K562 (cell line): ENCODE results near the gene SDK1. TPM values are rescaled to one million over a fixed set of nuclear protein-coding genes. Genes with fewer than 3 reads are reported as not detected.

Source experiments
- ATAC-seq: fragments of 200-7000 bp; cut with Tn5 transposase; 3 replicates; pipeline ENCODE4 v1.9.1; 2020; ENCODE audit warnings: moderate library complexity
- BruUV-seq: library from RNA; stranded (reverse); fragments of 400-500 nt; replicated peaks from 2 replicates; lab custom pipeline; 2021; lab: Mats Ljungman, UMichigan
- CTCF ChIA-PET: fragments of 300-600 bp; formaldehyde crosslinking; extraction: SDS; loops from one replicate; lab custom pipeline; 2021; ENCODE audit warnings: low intra/inter-chr PET ratio; lab: Yijun Ruan, JAX
- POLR2A ChIA-PET: fragments of 300-600, 350-650 bp; sonication (Branson Sonifier 250); formaldehyde crosslinking; extraction: SDS; loops from one replicate; lab custom pipeline; 2021; ENCODE audit warnings: antibody characterized with exemption, inconsistent platforms; lab: Yijun Ruan, JAX
- DNase-seq, 4 experiments: peaks; one replicate each; pipeline versions ENCODE4 v3.0.0 to v3.0.0-alpha.2; 2011 to 2018; ENCODE audit warnings: low spot score in 3 of 4, mixed read lengths in 3 of 4; ENCODE audit errors: extremely low read depth in 1 of 4
- FAIRE-seq: peaks from 2 replicates; lab custom pipeline; 2011; peaks lifted over from hg19 to GRCh38; lab: Jason Lieb, UNC
- H2AFZ ChIP-seq: 2 replicates; pipeline ENCODE4 v1.6.0; 2011; ENCODE audit warnings: low read depth, low read length, control low read depth, inconsistent platforms
- H3K27ac ChIP-seq: fragments of 200-600 bp; 3 replicates; pipeline ENCODE4 v1.8.0; 2011; ENCODE audit warnings: low read depth, mild to moderate bottlenecking, control low read depth, inconsistent platforms, low read length, moderate library complexity, mixed read lengths; ENCODE audit errors: extremely low read depth
- H3K27me3 ChIP-seq, 2 experiments: fragments of 300-600 bp in 1 of 2; 2 replicates in 1 of 2; 3 replicates in 1 of 2; pipeline versions ENCODE4 v1.6.0 to v1.8.0; 2011; ENCODE audit warnings: inconsistent platforms in 2 of 2, low read length in 2 of 2, mild to moderate bottlenecking in 1 of 2, mixed read lengths in 1 of 2, moderate library complexity in 1 of 2; ENCODE audit not compliant: control insufficient read depth in 2 of 2, insufficient read depth in 2 of 2
- H3K36me3 ChIP-seq: fragments of 300-600 bp; 3 replicates; pipeline ENCODE4 v1.8.0; 2011; ENCODE audit warnings: mild to moderate bottlenecking, low read length, inconsistent platforms; ENCODE audit not compliant: control insufficient read depth, insufficient read depth
- H3K4me1 ChIP-seq, 2 experiments: fragments of 200-600 bp in 1 of 2; replicated peaks in 1 of 2; 2 replicates in 1 of 2; 3 replicates in 1 of 2; pipeline versions ENCODE4 v1.5.1 to v1.8.0; 2011; ENCODE audit warnings: inconsistent platforms in 2 of 2, low read length in 2 of 2, mild to moderate bottlenecking in 1 of 2, mixed read lengths in 1 of 2, moderate library complexity in 1 of 2; ENCODE audit not compliant: control insufficient read depth in 2 of 2, insufficient read depth in 2 of 2
- H3K4me2 ChIP-seq: 2 replicates; pipeline ENCODE4 v1.6.1; 2011; ENCODE audit warnings: low read length, control low read depth, inconsistent platforms, mixed read lengths; ENCODE audit not compliant: insufficient read depth
- H3K4me3 ChIP-seq: fragments of 200-600 bp; sonication (generic), shearing (Covaris generic); 2 replicates; pipeline ENCODE4 v1.5.1; 2016; ENCODE audit warnings: control low read depth, inconsistent platforms
- H3K79me2 ChIP-seq: fragments of 200-600 bp; 3 replicates; pipeline ENCODE4 v1.8.0; 2011; ENCODE audit warnings: low read length, inconsistent platforms; ENCODE audit not compliant: control insufficient read depth, insufficient read depth
- H3K9ac ChIP-seq, 2 experiments: 2 replicates each; pipeline versions ENCODE4 v1.6.0 to v1.6.1; 2011; ENCODE audit warnings: low read depth in 2 of 2, low read length in 2 of 2, control low read depth in 1 of 2, inconsistent platforms in 1 of 2, mild to moderate bottlenecking in 1 of 2, mixed read lengths in 1 of 2; ENCODE audit not compliant: insufficient read depth in 1 of 2
- H3K9me1 ChIP-seq: one replicate; pipeline ENCODE4 v1.6.0; 2011; ENCODE audit warnings: inconsistent platforms, mild to moderate bottlenecking, low read length, moderate library complexity; ENCODE audit not compliant: control insufficient read depth, insufficient read depth
- H3K9me3 ChIP-seq: replicated peaks from 2 replicates; pipeline ENCODE4 v1.5.1; 2011; ENCODE audit warnings: low read depth, low read length, inconsistent platforms; ENCODE audit not compliant: control insufficient read depth, insufficient read depth
- H4K20me1 ChIP-seq: replicated peaks from 2 replicates; pipeline ENCODE4 v1.6.1; 2011; ENCODE audit warnings: low read length, inconsistent platforms, mixed read lengths; ENCODE audit not compliant: control insufficient read depth, insufficient read depth
- CHAMP1 ChIP-seq: fragments of 450-650 bp; IDR thresholded peaks from 2 replicates; pipeline ENCODE4 v1.6.1; 2016; ENCODE audit warnings: mild to moderate bottlenecking
- GATAD2A ChIP-seq: fragments of 450-650 bp; IDR thresholded peaks from 2 replicates; pipeline ENCODE4 v1.6.1; 2017
- MBD1 ChIP-seq: fragments of 250-450 bp; sonication (Bioruptor Pico); IDR thresholded peaks from 2 replicates; pipeline ENCODE4 v1.8.0; 2022; ENCODE audit warnings: inconsistent platforms
- MCM3 ChIP-seq: fragments of 450-650 bp; IDR thresholded peaks from 2 replicates; pipeline ENCODE4 v1.6.1; 2016
- NR3C1 ChIP-seq: sonication (generic); formaldehyde crosslinking; IDR thresholded peaks from 2 replicates; pipeline ENCODE4 v1.8.1; 2022; ENCODE audit warnings: missing genetic modification reagents
- RBM34 ChIP-seq: fragments of 200-400 bp; formaldehyde crosslinking; IDR thresholded peaks from 2 replicates; pipeline ENCODE4 v1.6.1; 2018; ENCODE audit warnings: low read length, borderline replicate concordance; ENCODE audit not compliant: insufficient read depth
- SIN3A ChIP-seq, 2 experiments: fragments of 150-350 bp in 1 of 2; IDR thresholded peaks; 2 replicates each; pipeline ENCODE4 v1.6.1; 2011 to 2016; ENCODE audit warnings: borderline replicate concordance in 2 of 2, low read depth in 2 of 2, low read length in 2 of 2, mild to moderate bottlenecking in 2 of 2, moderate library complexity in 2 of 2; ENCODE audit not compliant: control insufficient read depth in 1 of 2
- SMARCE1 ChIP-seq: fragments of 450-650 bp; IDR thresholded peaks from 2 replicates; pipeline ENCODE4 v1.7.1; 2016; ENCODE audit warnings: mild to moderate bottlenecking
- TARDBP ChIP-seq: fragments of 450-650 bp; IDR thresholded peaks from 2 replicates; pipeline ENCODE4 v1.6.1; 2016
- TBL1XR1 ChIP-seq, 2 experiments: IDR thresholded peaks; 2 replicates each; pipeline ENCODE4 v1.6.1; 2012; ENCODE audit warnings: improper control_type of control experiment in 2 of 2, low read length in 2 of 2, mild to moderate bottlenecking in 1 of 2
- TRIM24 ChIP-seq, 2 experiments: fragments of 450-650 bp; IDR thresholded peaks; 2 replicates each; pipeline ENCODE4 v1.6.1; 2016
- ZNF77 ChIP-seq: fragments of 250-450 bp; sonication (Bioruptor Pico); IDR thresholded peaks from 2 replicates; pipeline ENCODE4 v1.5.0; 2020
- ZSCAN29 ChIP-seq: fragments of 450-650 bp; IDR thresholded peaks from 2 replicates; pipeline ENCODE4 v1.6.1; 2017
- WGBS: fragments of 100-300 bp; shearing (Covaris generic); methylation state at CpG from one replicate; pipeline ENCODE4 v1.1.6; 2016; ENCODE audit warnings: low coverage, mixed read lengths; ENCODE audit not compliant: insufficient coverage; ENCODE audit errors: missing lambda C conversion rate; 5-methylcytosine and 5-hydroxymethylcytosine counted together
- in situ Hi-C: fragments of 300-500 bp; cut with MboI; formaldehyde crosslinking; loops from 4 replicates; pipeline ENCODE4 v1.15.0; 2018; ENCODE audit warnings: inconsistent platforms, mixed read lengths
- intact Hi-C: fragments of 100-400 bp; cut with micrococcal nuclease; formaldehyde crosslinking; loops from 2 replicates; pipeline ENCODE4 v1.14.2; 2022
- polyA plus RNA-seq, 8 experiments: library from polyadenylated mRNA; depleted of rRNA in 4 of 8; stranded (reverse) in 5 of 8; unstranded in 3 of 8; fragments of >200 nt; fragmentation: Nextera tagmentation in 2 of 8; fragmentation: Illumina TruSeq in 1 of 8; extraction: Ambion mirVana in 2 of 8; extraction: Trizol in 1 of 8; gene quantifications; 2 replicates each; pipeline versions ENCODE4 v1.2.1 to v1.2.3, GENCODE V29; 2011 to 2014; ENCODE audit warnings: inconsistent platforms in 1 of 8, missing spikeins in 1 of 8
- total RNA-seq, 7 experiments: library from RNA; depleted of rRNA in 6 of 7; stranded (reverse); fragments of >200 nt in 6 of 7; fragmentation: Illumina TruSeq in 2 of 7; extraction: Trizol in 2 of 7; gene quantifications; 2 replicates each; pipeline versions ENCODE4 v1.2.1 to v1.2.3, GENCODE V29; 2011 to 2021; ENCODE audit warnings: low replicate concordance in 1 of 7

SDK1 gene
- total and polyA plus RNA-seq, 9 of the 15 experiments (the other 6 are each of a cell fraction or from before 2014, with no cell fraction given), result 0.16 TPM; not detected in 8

GRCh38 chr7:3927446-3928110 lies 626.5 kb downstream of the SDK1 start (continued):
- TF ChIP-seq SIN3A (IDR thresholded peaks at IDR 0.05; ENCODE audit: borderline replicate concordance in 2 of 2, control insufficient read depth in 1 of 2, low read depth in 2 of 2, low read length in 2 of 2) (no peak), MCM3 (no peak)

GRCh38 chr7:3928727-3929515 lies 627.9 kb downstream of the SDK1 start:
- Histone ChIP-seq H3K9me1 (no peaks in the 10 kb centered on the region), H3K9me3 (no peaks in the 10 kb centered on the region), H3K4me3 (no peak overlapping the region), H3K4me2 (no peak overlapping the region), H3K4me1 (no peaks in the 10 kb centered on the region), H3K9ac (no peak overlapping the region), H3K36me3 (no peaks in the 10 kb centered on the region), H3K27ac (no peak overlapping the region), H3K79me2 (no peaks in the 10 kb centered on the region), H3K27me3 (peaks cover 5 to 39% of the 10 kb centered on the region in 2 experiments; a peak in 3 of 5 replicates), H2AFZ (no peak overlapping the region), H4K20me1 (no peaks in the 10 kb centered on the region; the same call in 1 of the 2 replicates)
- FAIRE-seq, result no peak
- ChIA-PET CTCF (no interaction called here), POLR2A (no interaction called here)
- in situ Hi-C loops (no loop called here), intact Hi-C loops (no loop called here)
- 0% methylated on average over 14 of the region's 14 CpGs for WGBS
- TF ChIP-seq GATAD2A, result no peak
- no peak for TF ChIP-seq ZNF77 (CRISPR knock-in tag)
- TF ChIP-seq TBL1XR1 (IDR thresholded peaks at IDR 0.05; ENCODE audit: low read length in 2 of 2), result no peak
- no peak for TF ChIP-seq TARDBP
- no peak for TF ChIP-seq SMARCE1
- TF ChIP-seq TRIM24 (IDR thresholded peaks at IDR 0.05), result no peak
- TF ChIP-seq MBD1 (CRISPR knock-in tag), result no peak
- TF ChIP-seq NR3C1 (CRISPR knock-in tag), result no peak
- TF ChIP-seq ZSCAN29, result no peak
- TF ChIP-seq CHAMP1, result no peak
- no peak for TF ChIP-seq RBM34
- no peak for DNase-seq
- no TSS peak for BruUV-seq
- ATAC-seq, result no peak
